Measurements from ENCODE around the gene UGT1A10.

UGT1A10 gene

DNA sequence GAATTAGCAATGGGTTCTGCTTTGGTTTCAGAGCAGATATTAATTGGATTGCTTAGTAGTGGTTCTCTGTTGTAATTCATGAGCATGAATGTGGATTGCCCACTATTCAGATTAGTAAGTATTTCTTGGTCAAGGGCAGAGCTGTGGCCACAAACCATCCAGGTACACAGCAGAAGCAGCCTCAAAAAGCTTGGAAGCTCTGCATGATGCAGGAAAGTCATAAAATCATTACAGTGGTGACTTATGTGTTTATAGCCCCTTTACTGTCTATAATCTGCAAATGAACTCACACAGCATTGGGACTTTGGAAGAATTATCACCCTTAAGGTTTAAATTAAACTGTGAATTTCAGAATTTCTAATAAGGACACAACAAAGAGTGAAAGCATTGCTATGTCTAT, 121.9 kb downstream of the UGT1A10 start:
- Histone ChIP-seq H3K36me3 (ENCODE audit: control insufficient read depth, insufficient read depth, low read length) (no peaks in the 10 kb centered on the region), H3K9ac (no peak overlapping the region), H3K4me1 (no peaks in the 10 kb centered on the region), H3K27ac (no peak overlapping the region), H3K79me2 (no peaks in the 10 kb centered on the region), H3K4me2 (ENCODE audit: low read length) (no peak overlapping the region), H3K27me3 (ENCODE audit: control insufficient read depth, insufficient read depth, low read length) (no peaks in the 10 kb centered on the region), H2AFZ (no peak overlapping the region), H3K4me3 (ENCODE audit: low read depth, low read length) (no peak overlapping the region), H3K9me3 (ENCODE audit: control insufficient read depth, low read length) (no peaks in the 10 kb centered on the region)
- TF ChIP-seq, protein P1, sequence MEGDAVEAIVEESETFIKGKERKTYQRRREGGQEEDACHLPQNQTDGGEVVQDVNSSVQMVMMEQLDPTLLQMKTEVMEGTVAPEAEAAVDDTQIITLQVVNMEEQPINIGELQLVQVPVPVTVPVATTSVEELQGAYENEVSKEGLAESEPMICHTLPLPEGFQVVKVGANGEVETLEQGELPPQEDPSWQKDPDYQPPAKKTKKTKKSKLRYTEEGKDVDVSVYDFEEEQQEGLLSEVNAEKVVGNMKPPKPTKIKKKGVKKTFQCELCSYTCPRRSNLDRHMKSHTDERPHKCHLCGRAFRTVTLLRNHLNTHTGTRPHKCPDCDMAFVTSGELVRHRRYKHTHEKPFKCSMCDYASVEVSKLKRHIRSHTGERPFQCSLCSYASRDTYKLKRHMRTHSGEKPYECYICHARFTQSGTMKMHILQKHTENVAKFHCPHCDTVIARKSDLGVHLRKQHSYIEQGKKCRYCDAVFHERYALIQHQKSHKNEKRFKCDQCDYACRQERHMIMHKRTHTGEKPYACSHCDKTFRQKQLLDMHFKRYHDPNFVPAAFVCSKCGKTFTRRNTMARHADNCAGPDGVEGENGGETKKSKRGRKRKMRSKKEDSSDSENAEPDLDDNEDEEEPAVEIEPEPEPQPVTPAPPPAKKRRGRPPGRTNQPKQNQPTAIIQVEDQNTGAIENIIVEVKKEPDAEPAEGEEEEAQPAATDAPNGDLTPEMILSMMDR (IDR thresholded peaks at IDR 0.05), result no peak

DNA sequence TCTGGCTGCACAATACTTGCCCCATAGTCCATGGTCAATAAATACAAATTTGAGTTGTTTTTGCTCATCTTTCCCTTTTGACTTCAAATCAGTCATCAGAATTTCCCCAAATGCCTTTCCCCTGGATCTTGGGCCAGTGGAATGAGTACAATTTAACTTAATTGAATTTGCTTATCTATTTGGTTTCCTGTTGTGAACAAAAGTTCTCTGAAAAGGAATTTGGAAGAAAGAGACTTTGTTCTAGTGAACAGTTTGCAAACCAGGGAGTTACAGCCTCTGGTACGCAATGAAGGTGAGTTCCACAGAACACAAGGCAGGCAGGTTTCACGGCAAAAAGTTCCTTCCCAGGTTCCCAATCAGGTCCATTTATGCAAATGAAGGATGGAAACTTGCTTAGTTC, 122.6 kb downstream of the UGT1A10 start:
- H3K79me2 ChIP-seq, result no peaks in the 10 kb centered on the region
- TF ChIP-seq, protein P1 (IDR thresholded peaks at IDR 0.05), result no peak
- H3K9ac ChIP-seq, result no peak overlapping the region
- no peaks in the 10 kb centered on the region for H3K4me1 ChIP-seq
- no peak overlapping the region for H3K27ac ChIP-seq
- no peak overlapping the region for H2AFZ ChIP-seq
- H3K36me3 ChIP-seq (ENCODE audit: control insufficient read depth, insufficient read depth, low read length), result no peaks in the 10 kb centered on the region
- H3K27me3 ChIP-seq (ENCODE audit: control insufficient read depth, insufficient read depth, low read length), result no peaks in the 10 kb centered on the region
- H3K9me3 ChIP-seq (ENCODE audit: control insufficient read depth, low read length), result no peaks in the 10 kb centered on the region
- no peak overlapping the region for H3K4me3 ChIP-seq (ENCODE audit: low read depth, low read length)
- H3K4me2 ChIP-seq (ENCODE audit: low read length), result no peak overlapping the region

DNA sequence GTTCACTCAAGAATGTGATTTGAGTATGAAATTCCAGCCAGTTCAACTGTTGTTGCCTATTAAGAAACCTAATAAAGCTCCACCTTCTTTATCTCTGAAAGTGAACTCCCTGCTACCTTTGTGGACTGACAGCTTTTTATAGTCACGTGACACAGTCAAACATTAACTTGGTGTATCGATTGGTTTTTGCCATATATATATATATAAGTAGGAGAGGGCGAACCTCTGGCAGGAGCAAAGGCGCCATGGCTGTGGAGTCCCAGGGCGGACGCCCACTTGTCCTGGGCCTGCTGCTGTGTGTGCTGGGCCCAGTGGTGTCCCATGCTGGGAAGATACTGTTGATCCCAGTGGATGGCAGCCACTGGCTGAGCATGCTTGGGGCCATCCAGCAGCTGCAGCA, 123.8 kb downstream of the UGT1A10 start, which contains the start of gene UGT1A1:
Gene UGT1A1 (plus strand): TSS at position 228 of the 400 bp plus-strand sequence. CDS start 18 bp downstream, at position 246.
- TF ChIP-seq, protein P1 (IDR thresholded peaks at IDR 0.05), result no peak
- Histone ChIP-seq H3K36me3 (ENCODE audit: control insufficient read depth, insufficient read depth, low read length) (no peaks in the 10 kb centered on the region), H3K4me3 (ENCODE audit: low read depth, low read length) (no peak within 1 kb of the TSS), H3K27ac (no peak within 1 kb of the TSS), H3K79me2 (no peaks in the 10 kb centered on the region), H2AFZ (no peak within 1 kb of the TSS), H3K9me3 (ENCODE audit: control insufficient read depth, low read length) (no peaks in the 10 kb centered on the region), H3K9ac (no peak within 1 kb of the TSS), H3K4me2 (ENCODE audit: low read length) (no peak within 1 kb of the TSS), H3K27me3 (ENCODE audit: control insufficient read depth, insufficient read depth, low read length) (no peaks in the 10 kb centered on the region), H3K4me1 (no peaks in the 10 kb centered on the region)

DNA sequence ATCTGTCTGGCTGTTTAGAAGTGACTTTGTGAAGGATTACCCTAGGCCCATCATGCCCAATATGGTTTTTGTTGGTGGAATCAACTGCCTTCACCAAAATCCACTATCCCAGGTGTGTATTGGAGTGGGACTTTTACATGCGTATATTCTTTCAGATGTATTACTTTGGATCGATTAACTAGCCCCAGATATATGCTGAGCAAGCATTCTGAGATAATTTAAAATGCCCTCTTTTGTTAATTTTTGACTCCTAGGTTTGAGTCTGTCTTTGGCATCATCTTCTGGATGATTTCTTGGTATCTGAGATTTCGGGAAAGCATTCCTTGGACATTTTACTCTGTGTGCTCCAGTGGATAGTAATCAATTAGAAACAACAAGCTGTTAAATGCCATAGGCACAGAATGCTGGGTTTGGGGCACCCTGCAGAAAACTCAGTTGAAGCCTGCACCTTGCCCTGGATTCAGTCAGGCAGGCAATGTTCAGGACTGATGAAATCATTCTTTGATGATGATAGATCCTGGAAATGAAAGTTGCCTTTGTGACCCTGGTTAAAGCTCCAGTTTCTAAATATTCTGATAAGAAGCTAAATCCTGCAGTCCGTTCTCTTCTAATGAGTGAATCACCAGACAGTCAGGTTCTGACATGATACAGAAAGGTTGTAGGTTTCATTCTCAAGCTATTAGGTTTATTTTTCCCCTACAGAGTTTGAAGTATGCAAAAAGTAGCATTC, 125.0 kb downstream of the UGT1A10 start:
- H3K36me3 ChIP-seq (ENCODE audit: control insufficient read depth, insufficient read depth, low read length), result no peaks in the 10 kb centered on the region
- no peak overlapping the region for H3K4me3 ChIP-seq (ENCODE audit: low read depth, low read length)
- no peak overlapping the region for H2AFZ ChIP-seq
- H3K27ac ChIP-seq, result no peak overlapping the region
- no peaks in the 10 kb centered on the region for H3K27me3 ChIP-seq (ENCODE audit: control insufficient read depth, insufficient read depth, low read length)
- no peaks in the 10 kb centered on the region for H3K79me2 ChIP-seq
- no peak overlapping the region for H3K9ac ChIP-seq
- TF ChIP-seq, protein P1 (IDR thresholded peaks at IDR 0.05), result no peak
- H3K4me1 ChIP-seq, result no peaks in the 10 kb centered on the region
- no peaks in the 10 kb centered on the region for H3K9me3 ChIP-seq (ENCODE audit: control insufficient read depth, low read length)
- no peak overlapping the region for H3K4me2 ChIP-seq (ENCODE audit: low read length)

DNA sequence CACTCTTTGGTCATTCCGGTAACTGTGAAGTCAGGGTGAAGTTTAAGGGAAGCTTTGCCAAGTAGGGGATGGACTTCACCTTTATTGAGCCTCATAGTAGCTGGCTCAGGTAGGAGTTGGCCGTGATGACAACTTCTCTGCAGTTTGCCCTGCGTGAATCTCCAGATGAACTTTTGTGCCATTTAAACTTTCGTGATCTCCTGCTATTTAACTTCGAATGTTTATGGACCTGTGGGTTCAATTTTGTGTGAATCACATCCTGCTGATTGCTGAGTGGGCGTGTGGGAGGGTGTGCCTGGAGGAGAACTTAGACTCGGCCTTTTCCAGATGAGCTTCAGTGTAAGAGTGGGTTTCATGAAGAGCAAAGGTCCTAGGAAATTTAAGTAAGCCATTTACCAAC, 128.0 kb downstream of the UGT1A10 start:
- Histone ChIP-seq H3K4me1 (no peaks in the 10 kb centered on the region), H2AFZ (no peak overlapping the region), H3K9me3 (ENCODE audit: control insufficient read depth, low read length) (no peaks in the 10 kb centered on the region), H3K4me2 (ENCODE audit: low read length) (no peak overlapping the region), H3K79me2 (no peaks in the 10 kb centered on the region), H3K36me3 (ENCODE audit: control insufficient read depth, insufficient read depth, low read length) (no peaks in the 10 kb centered on the region), H3K9ac (no peak overlapping the region), H3K27me3 (ENCODE audit: control insufficient read depth, insufficient read depth, low read length) (no peaks in the 10 kb centered on the region), H3K27ac (no peak overlapping the region), H3K4me3 (ENCODE audit: low read depth, low read length) (no peak overlapping the region)
- TF ChIP-seq, protein P1 (IDR thresholded peaks at IDR 0.05), result no peak
